Hematopoietic multipotent progenitor cell treated with erythropoietin and hydrocortisone succinate and interleukin-3 and kit ligand, for 4 days (in vitro differentiated cells): ENCODE data around the gene PLD3.
A peak's percentile ranks its signal among the peaks of the same experiment; 100 is the strongest.
"Not testable (repeated sequence)": the region's sequence is repeated elsewhere in the genome, so short reads cannot be mapped to it uniquely, and the experiment has no call there.

Experiments used
- DNase-seq: peaks from one replicate; pipeline ENCODE4 v3.0.0-alpha.2; 2015

PLD3 gene

GRCh38 chr19:40392123-40392522 lies 43.6 kb downstream of the PLD3 start:
- DNase-seq = no peak

DNA sequence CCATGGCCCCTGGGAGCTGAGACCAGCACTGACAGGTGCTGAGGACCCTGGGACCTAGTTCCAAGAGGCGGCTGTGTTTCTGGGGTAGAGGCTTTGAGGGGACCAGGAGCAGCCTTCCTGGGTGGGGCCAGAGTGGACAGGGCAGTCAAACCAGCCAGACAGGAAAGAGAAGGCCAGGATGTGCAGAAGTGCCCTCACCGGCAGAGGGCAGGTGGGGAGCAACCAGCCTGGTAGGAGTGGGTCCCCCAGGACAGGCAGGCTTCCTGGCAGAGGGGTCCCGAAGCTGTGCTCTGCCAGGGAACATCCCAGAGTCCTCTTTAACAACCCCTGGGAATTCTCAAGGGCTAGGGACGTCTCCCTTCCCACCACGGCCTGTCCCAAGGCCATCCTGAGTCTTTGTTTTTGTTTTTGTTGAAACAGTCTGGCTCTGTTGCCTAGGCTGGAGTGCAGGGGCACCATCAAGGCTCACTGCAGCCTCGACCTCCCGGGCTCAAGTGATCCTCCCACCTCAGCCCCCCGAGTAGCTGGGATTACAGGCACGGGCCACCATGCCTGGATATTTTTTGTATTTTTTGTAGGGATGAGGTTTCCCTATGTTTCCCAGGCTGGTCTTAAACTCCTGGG lies 44.5 kb downstream of the PLD3 start:
- no peak for DNase-seq

GRCh38 chr19:40393894-40394815 lies 45.7 kb downstream of the PLD3 start:
- DNase-seq = no peak

DNA sequence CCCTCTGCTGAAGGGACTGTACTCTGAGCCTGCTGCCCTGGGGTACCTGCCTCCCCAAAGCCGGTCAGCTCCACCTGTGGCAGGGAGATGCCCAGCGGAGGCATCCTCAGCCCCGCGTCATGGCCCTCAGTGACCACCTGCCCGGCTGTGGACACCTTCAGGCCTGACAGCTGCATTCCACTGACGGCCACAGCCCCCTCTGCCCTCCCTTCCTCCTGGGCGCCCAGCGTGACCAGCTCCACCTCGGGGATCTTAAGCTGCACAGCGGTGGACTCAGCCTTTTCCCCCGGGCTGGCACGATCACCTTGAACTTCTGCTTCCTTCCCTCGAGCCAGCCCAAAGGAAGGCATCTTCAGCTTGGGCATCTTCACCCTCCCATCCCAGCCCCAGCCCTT lies 46.3 kb downstream of the PLD3 start:
- DNase-seq = no peak

GRCh38 chr19:40395956-40396355 lies 47.5 kb downstream of the PLD3 start:
- no peak for DNase-seq

DNA sequence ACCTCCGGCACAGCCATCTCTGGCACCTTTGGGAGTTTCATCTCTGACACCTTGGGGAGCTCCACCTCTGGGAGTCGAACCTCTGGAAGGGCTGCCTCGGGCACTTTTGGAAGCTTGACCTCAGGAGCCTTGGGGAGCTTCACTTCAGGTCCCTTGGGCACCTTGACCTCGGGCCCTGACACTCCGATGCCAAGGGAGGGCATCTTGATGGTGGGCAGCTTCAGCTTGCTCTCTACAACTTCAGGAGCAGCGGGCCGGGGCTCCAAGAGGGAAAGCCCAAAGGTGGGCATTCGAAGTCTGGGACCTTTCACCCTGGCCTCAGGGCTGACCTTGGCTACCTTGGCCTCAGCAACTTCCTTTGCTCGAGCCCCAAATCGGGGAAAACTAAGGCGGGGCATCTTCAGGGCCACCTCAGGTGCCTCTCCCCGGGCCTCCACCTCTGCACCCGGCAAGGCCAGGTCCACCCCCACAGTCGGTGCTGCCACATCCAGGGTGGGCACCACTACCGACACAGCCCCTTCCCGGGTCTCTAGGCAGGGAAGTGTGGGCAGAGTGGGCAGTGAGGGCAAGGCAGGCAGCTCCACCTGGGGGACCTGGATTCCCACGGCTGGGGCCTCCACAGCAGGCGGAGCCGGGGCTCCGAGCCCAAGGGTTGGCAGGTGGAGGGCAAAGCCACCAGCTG lies 48.5 kb downstream of the PLD3 start:
- no peak for DNase-seq

- no peak for DNase-seq
Observed at GRCh38 chr19:40397568-40397906, 49.0 kb downstream of the PLD3 start.

DNA sequence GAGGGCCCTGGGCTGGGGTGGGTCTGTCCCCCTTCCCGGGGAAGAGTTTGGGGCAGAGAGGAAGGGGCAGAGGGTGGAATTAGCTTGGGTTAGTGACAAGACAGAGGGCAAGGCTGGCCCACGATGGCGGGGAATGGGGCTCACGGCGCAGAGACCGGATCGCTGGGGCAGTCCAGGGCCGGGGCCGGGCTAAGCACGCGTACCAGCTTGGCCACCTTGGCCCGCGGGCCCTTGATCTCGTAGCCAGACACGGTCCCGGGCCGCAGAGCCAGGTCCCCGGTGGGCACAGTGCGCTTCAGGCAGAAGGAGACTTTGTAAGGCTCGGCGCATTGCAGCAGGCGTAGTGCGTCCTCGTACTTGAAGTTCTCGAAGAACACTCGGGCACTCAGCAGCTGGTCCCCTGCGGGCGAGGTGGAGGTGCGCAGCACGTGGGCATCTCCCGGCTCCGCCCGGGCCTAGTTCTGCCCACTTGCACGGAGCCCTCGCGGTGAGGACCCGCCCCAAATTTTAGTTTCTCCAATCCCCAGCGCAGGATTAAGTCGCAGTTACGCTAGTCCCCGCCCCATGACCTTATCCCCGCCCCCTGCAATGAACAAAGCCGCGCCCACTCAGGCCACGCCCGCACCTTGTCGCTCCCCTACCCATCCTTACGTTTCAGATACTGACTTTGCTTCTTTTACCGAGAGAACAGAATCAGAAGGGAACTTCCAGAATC lies 50.1 kb downstream of the PLD3 start:
- peak; percentile 82 for DNase-seq

DNA sequence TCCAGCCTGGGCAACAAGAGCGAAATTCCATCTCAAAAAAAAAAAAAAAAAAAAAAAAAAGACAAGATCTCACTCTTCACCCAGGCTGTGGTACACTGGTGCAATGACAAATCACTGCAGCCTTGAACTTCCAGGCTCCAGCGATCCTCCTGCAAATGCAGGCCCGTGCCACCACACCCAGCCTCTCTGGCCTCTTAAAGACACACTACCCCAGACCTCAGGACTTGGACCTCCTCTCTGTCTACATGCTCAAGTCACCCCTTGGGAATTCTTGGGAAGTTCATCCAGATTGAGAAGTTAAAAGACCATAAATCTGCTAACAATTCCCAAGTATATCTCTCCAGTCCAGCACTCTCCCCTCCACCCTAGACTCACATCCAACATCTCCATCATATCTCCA lies 52.1 kb downstream of the PLD3 start:
- no peak for DNase-seq

DNA sequence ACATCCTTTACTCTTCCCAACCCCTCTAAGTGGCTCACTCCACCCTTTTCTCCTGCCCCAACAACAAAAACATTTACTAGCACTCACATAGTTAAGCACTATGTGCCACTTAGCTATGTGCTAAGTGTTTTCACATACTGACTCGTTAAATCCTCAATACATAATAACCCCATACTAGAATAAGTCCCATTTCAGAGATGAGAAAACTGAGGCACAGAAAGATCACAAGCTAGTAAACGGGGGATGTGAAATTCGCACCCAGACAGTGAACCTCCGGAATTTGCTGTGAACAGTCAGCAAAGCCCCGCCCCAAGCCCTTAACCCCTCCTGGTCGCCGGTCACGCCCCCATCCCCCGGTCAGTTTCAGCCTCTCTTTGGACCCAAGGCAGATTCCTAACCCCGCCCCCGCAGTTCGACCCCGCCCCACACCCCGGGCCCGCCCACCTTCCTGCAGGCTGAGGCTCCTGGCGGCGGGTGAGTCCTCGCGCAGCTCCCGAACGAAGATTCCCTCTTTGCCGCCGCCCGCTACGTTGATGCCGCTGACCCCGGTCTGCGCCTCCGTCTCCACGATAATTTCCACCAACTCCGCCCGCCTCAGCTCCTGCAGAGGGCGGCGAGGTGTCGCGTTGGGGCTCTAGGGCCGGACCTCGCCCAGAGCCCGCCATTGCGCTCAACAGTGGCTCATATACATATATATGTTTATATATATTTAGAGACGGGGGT lies 54.9 kb downstream of the PLD3 start:
- DNase-seq = peak; percentile 96

DNA sequence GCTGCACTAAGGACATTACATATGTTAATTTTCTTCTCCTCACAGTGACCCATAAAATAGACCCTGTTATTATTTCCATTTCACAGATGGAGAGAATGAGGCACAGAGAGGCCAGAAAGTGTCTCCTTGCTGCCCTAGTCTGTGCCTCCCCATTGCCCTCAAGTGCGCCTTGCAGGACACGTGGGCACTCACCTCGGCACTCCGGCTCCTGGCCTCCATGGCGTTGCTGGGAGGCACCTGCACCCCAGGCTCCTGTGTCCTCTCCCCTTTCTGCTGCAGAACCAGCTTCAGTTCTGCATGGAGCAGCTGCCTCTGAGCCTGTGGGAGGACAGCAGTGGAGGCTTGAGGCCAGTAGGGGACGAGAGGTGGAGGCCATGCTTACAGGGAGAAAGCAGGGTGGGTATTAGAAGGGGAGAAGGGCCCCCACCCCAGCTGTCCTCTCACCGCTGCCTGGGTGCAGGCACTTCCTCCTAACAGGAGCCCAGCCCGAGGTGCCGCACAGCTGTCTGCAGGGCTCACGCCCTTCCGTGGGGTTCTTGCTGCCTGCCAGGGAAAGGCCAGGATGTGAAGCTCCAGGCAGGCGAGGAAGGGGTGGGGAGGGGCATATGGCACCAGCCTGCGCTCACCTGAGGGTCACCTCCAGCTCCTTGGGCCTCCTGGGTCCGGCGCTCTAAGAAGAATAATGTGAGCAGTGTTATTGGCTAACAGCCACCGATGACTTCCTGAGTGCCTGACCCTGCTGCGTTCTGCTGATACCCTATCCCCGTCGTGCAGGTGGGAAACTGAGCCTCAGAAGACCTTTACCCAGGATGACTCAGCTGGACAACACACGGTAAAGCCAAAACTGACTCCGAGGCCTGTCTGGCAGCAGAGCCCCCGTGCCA lies 59.5 kb downstream of the PLD3 start:
- DNase-seq = peak; percentile 67

GRCh38 chr19:40408598-40408925 lies 60.1 kb downstream of the PLD3 start:
- DNase-seq = not testable (repeated sequence)

DNA sequence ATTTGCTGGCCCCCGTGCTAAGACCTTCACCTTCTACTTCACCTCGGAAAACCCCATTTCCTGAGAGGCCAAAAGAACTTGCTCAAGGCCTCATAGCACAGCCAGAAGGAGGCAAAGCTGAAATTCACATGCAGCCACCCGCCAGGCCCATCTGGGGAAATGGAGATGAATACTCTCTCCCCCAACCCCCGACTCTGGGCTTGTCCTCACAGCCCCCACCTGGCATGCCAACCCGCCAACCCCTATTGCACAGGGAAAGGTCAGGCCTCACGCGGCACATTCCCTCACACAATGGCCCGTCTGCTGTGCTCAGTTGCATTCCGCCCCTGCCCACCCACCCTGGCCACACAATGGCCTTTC lies 61.5 kb downstream of the PLD3 start:
- DNase-seq = no peak

GRCh38 chr19:40411125-40411842 lies 62.8 kb downstream of the PLD3 start:
- no peak for DNase-seq

GRCh38 chr19:40411958-40412499 lies 63.5 kb downstream of the PLD3 start:
- no peak for DNase-seq

GRCh38 chr19:40412866-40413265 lies 64.4 kb downstream of the PLD3 start:
- DNase-seq = no peak

- no peak for DNase-seq
Observed at GRCh38 chr19:40413291-40413845, 64.9 kb downstream of the PLD3 start, which contains the start of gene PRX. Gene PRX (minus strand): TSS chr19:40413378. CDS start chr19:40407932, 5,446 bp downstream.

DNA sequence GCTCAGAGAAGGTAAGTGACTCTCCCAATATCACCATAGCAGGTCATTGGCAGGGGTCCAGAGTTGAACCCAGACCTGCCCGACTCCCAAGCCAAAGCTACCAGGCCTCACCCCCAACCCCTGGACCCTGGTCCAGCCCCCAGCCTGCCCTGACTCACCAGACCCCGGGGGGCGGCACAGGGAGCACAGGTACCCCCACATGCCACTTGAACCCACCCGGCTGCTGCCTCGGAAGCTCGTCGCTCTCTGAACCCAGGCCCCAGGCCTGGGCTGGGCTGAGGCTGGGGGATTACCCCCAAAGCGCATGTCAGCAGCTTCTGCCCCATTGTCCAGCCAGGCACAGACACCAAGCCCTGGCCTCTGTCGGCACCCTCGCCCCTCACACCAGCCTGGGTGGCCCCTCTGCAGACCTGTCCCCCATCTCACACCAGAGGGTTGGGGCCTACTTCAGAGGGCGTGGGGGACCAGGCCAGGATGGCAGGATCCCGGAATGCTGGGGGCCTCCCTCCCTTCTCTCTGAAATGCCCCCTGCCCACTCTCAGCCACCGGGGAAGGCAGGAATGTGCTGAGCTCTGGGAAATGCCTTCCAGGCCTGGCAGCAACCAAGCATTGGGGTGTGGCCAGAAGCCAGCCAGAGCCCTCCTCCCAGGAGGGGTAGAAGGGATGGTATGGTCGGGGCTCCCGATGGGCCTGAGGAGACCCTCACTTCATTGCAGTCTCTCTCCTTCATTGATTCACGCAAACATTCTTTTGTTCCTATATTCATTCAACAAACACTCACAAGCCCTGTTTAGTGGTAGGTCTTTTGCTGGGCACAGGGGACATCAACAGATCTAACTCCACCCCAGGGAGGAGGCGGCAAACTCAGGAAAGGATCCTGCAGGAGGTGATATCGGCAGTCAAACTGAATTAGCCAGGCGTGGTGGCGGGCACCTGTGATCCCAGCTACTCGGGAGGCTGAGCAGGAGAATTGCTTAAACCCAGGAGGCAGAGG lies 66.3 kb downstream of the PLD3 start:
- no peak for DNase-seq

DNA sequence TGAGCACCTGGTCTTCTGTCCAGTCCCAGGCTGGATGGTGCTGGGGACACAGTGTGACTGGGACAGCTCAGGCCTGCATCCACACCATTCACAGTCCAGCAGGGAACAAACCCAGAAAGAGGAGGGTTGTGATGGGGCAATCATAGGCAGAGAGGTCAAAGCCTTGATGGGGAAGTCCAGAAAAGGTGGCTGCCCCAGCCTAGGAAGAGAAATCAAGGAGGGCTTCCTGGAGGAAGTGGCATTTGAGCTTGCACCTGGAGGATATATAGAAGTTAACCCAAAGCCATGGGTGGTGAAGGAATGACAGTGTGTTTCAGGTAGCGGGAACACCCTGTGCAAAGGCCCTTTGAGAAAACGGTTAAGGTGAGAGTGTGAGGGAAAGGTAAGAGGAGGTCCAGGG lies 67.3 kb downstream of the PLD3 start:
- no peak for DNase-seq
